Cardiac muscle cell (in vitro differentiated cells and primary cell): ENCODE results near the gene ADAT3. TPM values are rescaled to one million over a fixed set of nuclear protein-coding genes. Genes with fewer than 3 reads are reported as not detected.

Experiments
- DNase-seq, 2 donors: peaks; one replicate each; pipeline versions ENCODE4 v3.0.0 to v3.0.0-alpha.2; 2010 to 2017; ENCODE audit warnings: low read depth in 1 of 2, low spot score in 1 of 2
- H3K27ac ChIP-seq: fragments of 200-600 bp; sonication (generic); 2 replicates; pipeline ENCODE4 v1.5.1; 2016
- H3K27me3 ChIP-seq: fragments of 200-600 bp; sonication (generic); 2 replicates; pipeline ENCODE4 v1.6.0; 2016; ENCODE audit warnings: control low read depth
- H3K36me3 ChIP-seq: fragments of 200-600 bp; sonication (generic); 2 replicates; pipeline ENCODE4 v1.5.1; 2016; ENCODE audit warnings: control low read depth
- H3K4me1 ChIP-seq: fragments of 200-600 bp; sonication (generic); 2 replicates; pipeline ENCODE4 v1.8.1; 2017; ENCODE audit warnings: low read depth, mild to moderate bottlenecking, mixed run types
- H3K4me3 ChIP-seq: fragments of 200-600 bp; sonication (generic); 2 replicates; pipeline ENCODE4 v1.5.1; 2016; ENCODE audit warnings: mild to moderate bottlenecking
- H3K9me3 ChIP-seq: fragments of 200-600 bp; sonication (generic); 2 replicates; pipeline ENCODE4 v1.5.1; 2017; ENCODE audit warnings: low read depth, mild to moderate bottlenecking, control low read depth
- CTCF ChIP-seq: IDR thresholded peaks from 2 replicates; pipeline ENCODE4 v1.5.1; 2012; ENCODE audit warnings: low read depth, mild to moderate bottlenecking, low read length
- polyA plus RNA-seq: library from polyadenylated mRNA; unstranded; fragments of >200 nt; fragmentation: Nextera tagmentation; extraction: Ambion mirVana; gene quantifications from 2 replicates; pipeline ENCODE4 v1.2.1, GENCODE V29; 2016
- total RNA-seq: library from RNA; depleted of rRNA; stranded (reverse); fragments of >200 nt; gene quantifications from 2 replicates; pipeline ENCODE4 v1.2.3, GENCODE V29; 2016

ADAT3 gene
- total and polyA plus RNA-seq, 2 experiments from 2014 or later = 11.2 to 14.3 TPM

GRCh38 chr19:1862068-1862423 lies 43.2 kb upstream of the ADAT3 start:
- Histone ChIP-seq H3K27ac (no peak overlapping the region), H3K9me3 (no peaks in the 10 kb centered on the region), H3K4me3 (peak overlapping the region; percentile 85), H3K27me3 (peaks cover 3% of the 10 kb centered on the region), H3K4me1 (peaks cover 21% of the 10 kb centered on the region), H3K36me3 (no peaks in the 10 kb centered on the region)
- no peak for TF ChIP-seq CTCF
- no peak for DNase-seq

GRCh38 chr19:1862424-1863327 lies 42.5 kb upstream of the ADAT3 start:
- Histone ChIP-seq H3K9me3 (no peaks in the 10 kb centered on the region), H3K36me3 (no peaks in the 10 kb centered on the region), H3K4me1 (peaks cover 15% of the 10 kb centered on the region), H3K27me3 (peaks cover 3% of the 10 kb centered on the region), H3K4me3 (peak overlapping the region; percentile 85), H3K27ac (no peak overlapping the region)
- peak in 1 of 2 donors; percentile 60 for DNase-seq
- TF ChIP-seq CTCF = no peak

GRCh38 chr19:1863328-1863637 lies 41.9 kb upstream of the ADAT3 start, which contains the start of gene KLF16:
TSS of gene KLF16 (minus strand) at chr19:1863579. CDS start at chr19:1863497, 82 bp downstream.
- no peaks in the 10 kb centered on the region for H3K9me3 ChIP-seq
- H3K4me1 ChIP-seq = peaks cover 14% of the 10 kb centered on the region
- peak within 1 kb of the TSS; percentile 85 for H3K4me3 ChIP-seq
- no peaks in the 10 kb centered on the region for H3K36me3 ChIP-seq
- peaks cover 3% of the 10 kb centered on the region for H3K27me3 ChIP-seq
- TF ChIP-seq CTCF = no peak
- no peak for DNase-seq
- peak within 1 kb of the TSS; percentile 76 for H3K27ac ChIP-seq

GRCh38 chr19:1863638-1864479 lies 41.3 kb upstream of the ADAT3 start:
- Histone ChIP-seq H3K4me1 (peaks cover 12% of the 10 kb centered on the region), H3K27me3 (peaks cover 3% of the 10 kb centered on the region), H3K9me3 (no peaks in the 10 kb centered on the region), H3K4me3 (peak overlapping the region; percentile 67), H3K27ac (peak overlapping the region; percentile 76), H3K36me3 (no peaks in the 10 kb centered on the region)
- peak; percentile 97 for DNase-seq
- TF ChIP-seq CTCF = no peak

- H3K4me3 ChIP-seq = peak overlapping the region; percentile 67
- H3K4me1 ChIP-seq = peaks cover 6% of the 10 kb centered on the region
- H3K27me3 ChIP-seq = peaks cover 3% of the 10 kb centered on the region
- peak overlapping the region; percentile 76 for H3K27ac ChIP-seq
- H3K36me3 ChIP-seq = no peaks in the 10 kb centered on the region
- TF ChIP-seq CTCF = peak; percentile 63
- peak; percentile 67 to 79 for DNase-seq
- no peaks in the 10 kb centered on the region for H3K9me3 ChIP-seq
Measured at GRCh38 chr19:1864480-1865171, 40.6 kb upstream of the ADAT3 start.
